ENCODE data around the gene SH3GL1.

- no peak for TF ChIP-seq CTCF (IDR thresholded peaks at IDR 0.05)
- no peak for TF ChIP-seq POLR2A (IDR thresholded peaks at IDR 0.05)
Measured at GRCh38 chr19:4337906-4338440, 62.4 kb downstream of the SH3GL1 start.
